Astrocyte of the spinal cord (primary cell): ENCODE data around the gene MTCL1.
A peak's percentile ranks its signal among the peaks of the same experiment; 100 is the strongest.

Experiments used
- DNase-seq: peaks from one replicate; pipeline ENCODE4 v3.0.0; 2011; ENCODE audit warnings: low read depth, low spot score
- H3K4me3 ChIP-seq: 2 replicates; pipeline ENCODE4 v1.5.1; 2011; ENCODE audit warnings: low read depth, mild to moderate bottlenecking, low read length, moderate library complexity
- CTCF ChIP-seq: IDR thresholded peaks from 2 replicates; pipeline ENCODE4 v1.5.1; 2012; ENCODE audit warnings: low read depth, mild to moderate bottlenecking, low read length, inconsistent platforms
- in situ Hi-C: cut with HindIII; loops from 2 replicates; pipeline ENCODE4 v1.10.0; 2017; ENCODE audit warnings: low sequenced_read_pairs

The MTCL1 gene

DNA sequence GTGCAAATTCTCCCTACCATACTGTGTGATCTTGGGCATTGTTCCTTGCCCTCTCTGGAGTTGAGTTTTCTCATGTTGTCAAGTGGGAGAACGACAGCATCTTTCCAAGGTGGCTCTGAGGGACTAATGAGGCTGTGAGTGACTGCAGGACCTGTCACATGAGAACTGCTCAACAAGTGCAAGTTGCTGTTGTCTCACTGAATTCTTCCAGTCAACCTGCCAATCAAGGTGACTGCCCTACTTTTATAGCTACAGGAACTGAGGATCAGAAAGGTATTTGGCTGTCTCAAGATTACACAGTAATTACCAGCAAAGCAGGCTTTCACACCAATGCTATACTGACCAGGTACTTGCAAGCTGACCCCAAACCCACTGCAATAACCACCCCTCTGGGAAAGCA lies 137.6 kb downstream of the MTCL1 start:
- no peak for TF ChIP-seq CTCF
- DNase-seq, result no peak
- no peak overlapping the region for H3K4me3 ChIP-seq
- in situ Hi-C loops, result no loop called here

GRCh38 chr18:8844721-8845148 lies 139.4 kb downstream of the MTCL1 start:
- DNase-seq, result peak; percentile 33
- H3K4me3 ChIP-seq, result no peak overlapping the region
- no peak for TF ChIP-seq CTCF
- in situ Hi-C loops, result no loop called here

DNA sequence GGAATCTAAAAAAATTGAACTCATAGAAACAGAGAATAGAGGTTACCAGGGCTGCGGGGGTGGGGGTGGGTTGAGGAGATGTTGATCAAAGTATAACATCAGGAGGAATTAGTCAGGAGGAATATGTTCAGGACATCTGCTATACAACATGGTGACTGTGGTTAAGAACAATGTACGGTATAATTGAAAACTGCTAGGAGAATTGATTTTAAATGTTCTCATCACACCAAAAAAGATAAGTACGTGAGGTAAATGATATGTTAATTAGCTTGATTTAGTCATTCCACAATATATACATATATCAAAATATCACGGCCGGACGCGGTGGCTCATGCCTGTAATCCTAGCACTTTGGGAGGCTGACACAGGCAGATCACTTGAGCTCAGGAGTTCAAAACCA lies 140.2 kb downstream of the MTCL1 start:
- no peak for TF ChIP-seq CTCF
- DNase-seq, result no peak
- in situ Hi-C loops, result no loop called here
- H3K4me3 ChIP-seq, result no peak overlapping the region

DNA sequence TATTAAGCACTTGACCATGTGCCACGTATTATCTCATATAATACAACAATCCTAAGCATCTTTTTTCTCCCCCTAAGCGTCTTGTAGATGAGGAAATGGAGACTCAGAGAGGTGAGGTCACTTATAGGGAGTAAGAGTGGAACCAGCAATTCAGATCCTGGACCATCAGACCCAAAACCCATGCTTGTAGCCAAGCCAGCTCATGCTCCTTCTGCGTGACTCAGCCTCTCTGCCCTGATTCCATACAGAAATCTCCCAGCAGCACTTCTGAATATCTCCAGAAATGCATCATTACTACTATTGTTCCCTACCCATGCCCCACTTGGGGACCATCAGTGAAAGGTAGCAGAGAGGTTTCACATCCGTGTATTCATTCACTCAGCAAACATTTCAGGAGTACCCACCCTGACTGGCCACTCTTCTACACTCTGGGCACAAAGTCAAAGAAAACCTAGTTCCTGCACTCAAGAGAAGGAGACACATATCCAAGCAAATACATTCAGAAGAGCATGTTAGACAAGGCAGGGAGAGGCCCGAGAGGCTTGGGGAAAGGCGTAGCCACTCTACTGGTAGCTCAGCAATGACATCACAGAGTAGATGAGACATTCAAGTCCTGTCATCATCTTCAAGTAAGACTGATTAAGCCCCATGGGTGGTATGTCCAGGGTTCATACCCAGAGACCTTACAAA lies 141.9 kb downstream of the MTCL1 start:
- no peak for TF ChIP-seq CTCF
- peak; percentile 39 for DNase-seq
- in situ Hi-C loops, result no loop called here
- no peak overlapping the region for H3K4me3 ChIP-seq

DNA sequence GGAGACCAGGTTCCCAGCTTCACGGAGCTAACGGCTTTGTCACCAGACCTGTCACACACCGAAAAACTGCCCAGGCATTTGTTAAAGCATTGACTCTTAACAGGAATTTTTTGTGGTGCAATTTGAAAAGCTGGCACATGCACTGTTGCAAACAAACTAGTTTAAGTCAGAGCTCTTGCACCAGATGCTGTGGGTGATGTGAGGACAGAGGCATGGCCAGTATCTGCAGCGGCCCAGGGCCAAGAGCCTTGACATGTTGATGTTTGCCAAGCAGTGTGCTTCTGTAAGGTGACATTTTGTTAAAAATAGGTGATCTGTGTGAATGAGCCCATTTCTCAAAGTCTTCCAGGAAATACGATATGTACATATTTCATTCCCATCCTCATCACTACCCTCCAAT lies 142.5 kb downstream of the MTCL1 start:
- in situ Hi-C loops, result no loop called here
- no peak for DNase-seq
- TF ChIP-seq CTCF, result no peak

DNA sequence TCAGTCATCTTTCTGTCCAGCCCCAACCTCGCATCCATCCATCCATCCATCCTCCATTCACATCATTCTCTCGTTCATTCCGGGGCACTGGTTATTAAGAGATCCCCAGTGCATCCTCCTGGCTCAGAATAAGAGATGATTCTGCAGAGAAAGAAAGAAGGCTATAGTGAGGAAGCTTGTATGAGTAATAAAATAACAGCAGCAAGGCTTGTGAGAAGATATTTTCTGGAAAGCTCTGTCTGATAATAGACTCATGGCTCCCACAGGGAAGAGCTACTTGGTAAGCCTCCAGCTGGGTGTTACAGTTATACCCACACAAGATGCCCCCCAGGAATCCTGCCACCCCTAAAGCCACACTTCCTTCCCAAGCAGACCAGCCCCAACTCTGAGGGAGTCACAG lies 143.2 kb downstream of the MTCL1 start:
- no peak for TF ChIP-seq CTCF
- in situ Hi-C loops, result no loop called here
- H3K4me3 ChIP-seq, result no peak overlapping the region
- DNase-seq, result no peak

More for the DNA sequence above, 142.5 kb downstream of the MTCL1 start:
- no peak overlapping the region for H3K4me3 ChIP-seq
